ENCODE results near the gene SHCBP1.

DNA sequence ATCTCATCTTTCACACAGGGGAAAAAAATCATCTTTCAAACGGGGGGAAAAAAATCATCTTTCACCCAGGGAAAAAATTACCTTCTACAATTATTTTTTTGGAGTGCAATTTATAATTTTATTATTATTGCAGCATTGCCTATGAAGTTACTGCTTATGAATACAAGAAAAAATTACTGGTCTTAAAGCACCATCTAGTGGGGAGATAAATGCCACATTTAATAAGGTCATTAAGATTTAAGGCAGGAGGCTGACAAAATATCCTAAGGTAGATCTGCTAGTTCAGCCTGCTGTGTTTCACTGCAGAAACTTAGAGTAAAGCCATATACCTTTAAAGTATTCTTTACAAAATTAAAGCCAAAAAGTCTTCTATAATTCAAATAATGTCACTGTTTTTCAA, 13.7 kb downstream of the SHCBP1 start:
- TF ChIP-seq EZH2 (IDR thresholded peaks at IDR 0.05) (no peak), POLR2AphosphoS5 (IDR thresholded peaks at IDR 0.05; ENCODE audit: borderline replicate concordance, low read depth, low read length) (no peak), FOXP2 (optimal IDR thresholded peaks at IDR 0.05; ENCODE audit: control extremely low read depth, extremely low read length, insufficient read depth) (no peak)
